Panc1 (cell line): ENCODE results near the gene PMAIP1. TPM values are rescaled to one million over a fixed set of nuclear protein-coding genes. Genes with fewer than 3 reads are reported as not detected.

Experiments used
- ATAC-seq: fragments of 200-7000 bp; cut with Tn5 transposase; 2 replicates; pipeline ENCODE4 v1.9.1; 2020; ENCODE audit warnings: mild to moderate bottlenecking, moderate library complexity
- BruUV-seq: library from RNA; stranded (reverse); fragments of 400-500 nt; replicated peaks from 2 replicates; lab custom pipeline; 2021; lab: Mats Ljungman, UMichigan
- CTCF ChIA-PET: fragments of 300-600 bp; sonication (Branson Sonifier 250); formaldehyde crosslinking; loops from one replicate; lab custom pipeline; 2022; ENCODE audit warnings: antibody characterized with exemption; lab: Charles Lee
- POLR2A ChIA-PET: fragments of 300-600 bp; sonication (Branson Sonifier 250); formaldehyde crosslinking; loops from one replicate; lab custom pipeline; 2022; ENCODE audit warnings: antibody characterized with exemption; lab: Charles Lee
- DNase-seq: peaks from one replicate; pipeline ENCODE4 v3.0.0-alpha.2; 2010; ENCODE audit warnings: low read depth, low spot score
- H3K27ac ChIP-seq: 2 replicates; pipeline ENCODE4 v1.5.1; 2011; ENCODE audit warnings: mild to moderate bottlenecking, low read length, inconsistent platforms
- H3K27me3 ChIP-seq: fragments of 200-500 bp; sonication (Bioruptor generic); 2 replicates; pipeline ENCODE4 v1.6.0; 2014; ENCODE audit warnings: low read length, inconsistent platforms; ENCODE audit not compliant: control insufficient read depth, insufficient read depth
- H3K36me3 ChIP-seq: fragments of 200-500 bp; sonication (Bioruptor generic); 2 replicates; pipeline ENCODE4 v1.5.1; 2014; ENCODE audit warnings: inconsistent platforms, mild to moderate bottlenecking, low read length, moderate library complexity; ENCODE audit not compliant: control insufficient read depth, insufficient read depth
- H3K4me1 ChIP-seq: 2 replicates; pipeline ENCODE4 v1.5.1; 2011; ENCODE audit warnings: inconsistent platforms, mild to moderate bottlenecking, low read length, moderate library complexity; ENCODE audit not compliant: control insufficient read depth, insufficient read depth
- H3K4me3 ChIP-seq, 2 experiments: 2 replicates each; pipeline ENCODE4 v1.5.1; 2011 to 2012; ENCODE audit warnings: low read depth in 2 of 2, low read length in 2 of 2, mild to moderate bottlenecking in 2 of 2, inconsistent platforms in 1 of 2, moderate library complexity in 1 of 2
- H3K9me3 ChIP-seq: fragments of 200-500 bp; sonication (Bioruptor generic); 2 replicates; pipeline ENCODE4 v1.5.1; 2014; ENCODE audit warnings: low read depth, mild to moderate bottlenecking, inconsistent platforms, low read length, moderate library complexity; ENCODE audit not compliant: control insufficient read depth, insufficient read depth
- POLR2AphosphoS5 ChIP-seq: IDR thresholded peaks from 2 replicates; pipeline ENCODE4 v1.6.1; 2012; ENCODE audit warnings: mild to moderate bottlenecking, low read depth, low read length, moderate library complexity
- SIN3A ChIP-seq: IDR thresholded peaks from 2 replicates; pipeline ENCODE4 v1.6.1; 2012; ENCODE audit warnings: low read depth, mild to moderate bottlenecking, low read length, moderate library complexity, borderline replicate concordance; ENCODE audit not compliant: insufficient read depth
- TCF7L2 ChIP-seq: IDR thresholded peaks from 2 replicates; pipeline ENCODE4 v1.6.1; 2011; ENCODE audit warnings: mild to moderate bottlenecking, low read depth, low read length, inconsistent platforms
- in situ Hi-C: cut with HindIII; loops from 2 replicates; pipeline ENCODE4 v1.10.0; 2016; ENCODE audit warnings: low sequenced_read_pairs, low pct_unique_long_range_greater_than_20kb
- intact Hi-C: fragments of 100-400 bp; cut with micrococcal nuclease; formaldehyde crosslinking; loops from one replicate; pipeline ENCODE4 v1.10.0; 2022; ENCODE audit not compliant: unreplicated experiment
- total RNA-seq: library from RNA; stranded (reverse); gene quantifications from one replicate; pipeline ENCODE4 v1.2.1, GENCODE V29; 2021; ENCODE audit not compliant: unreplicated experiment
- TF ChIP-seq, protein P1 (sequence below), 2 experiments: IDR thresholded peaks; 2 replicates each; pipeline ENCODE4 v1.6.1; 2011 to 2012; ENCODE audit warnings: low read depth in 2 of 2, control low read depth in 1 of 2, low read length in 1 of 2, mild to moderate bottlenecking in 1 of 2, moderate library complexity in 1 of 2; ENCODE audit not compliant: insufficient read depth in 1 of 2
- TF ChIP-seq, protein P2 (sequence below): fragments of 450-650 bp; IDR thresholded peaks from 2 replicates; pipeline ENCODE4 v1.5.1; 2017; ENCODE audit warnings: mild to moderate bottlenecking

The PMAIP1 gene
- total RNA-seq, 1 experiment from 2014 or later, result 7.7 TPM

DNA sequence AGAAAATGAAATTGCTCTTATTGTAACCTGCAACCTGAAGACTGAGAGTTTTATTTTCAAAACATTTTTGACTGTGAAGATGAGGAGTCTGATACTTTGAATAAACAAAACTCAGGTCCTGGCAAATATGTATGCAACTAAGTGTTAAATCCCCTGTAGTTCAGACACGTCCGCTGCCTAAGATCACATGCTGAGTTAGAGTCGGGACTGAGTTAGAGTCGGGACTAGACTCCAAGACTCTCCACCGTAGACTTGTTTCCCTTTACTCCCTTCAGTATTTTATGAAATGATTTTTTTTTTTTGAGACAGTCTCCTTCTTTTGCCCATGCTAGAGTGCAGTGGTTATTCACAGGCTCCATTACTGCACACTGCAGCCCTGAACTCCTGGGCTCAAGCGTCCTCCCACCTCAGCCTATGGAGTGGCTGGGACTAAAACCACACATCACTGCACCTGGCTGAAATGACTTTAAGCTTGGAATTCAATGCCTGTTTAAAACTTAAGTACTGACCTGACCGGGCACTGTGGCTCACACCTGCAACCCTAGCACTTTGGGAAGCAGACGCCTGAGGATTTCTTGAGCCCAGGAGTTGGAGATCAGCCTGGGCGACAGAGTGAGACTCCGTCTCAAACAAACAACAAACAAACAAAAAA, 28.0 kb upstream of the PMAIP1 start:
- TF ChIP-seq POLR2AphosphoS5, result no peak
- TF ChIP-seq TCF7L2, result no peak
- TF ChIP-seq, protein P1, sequence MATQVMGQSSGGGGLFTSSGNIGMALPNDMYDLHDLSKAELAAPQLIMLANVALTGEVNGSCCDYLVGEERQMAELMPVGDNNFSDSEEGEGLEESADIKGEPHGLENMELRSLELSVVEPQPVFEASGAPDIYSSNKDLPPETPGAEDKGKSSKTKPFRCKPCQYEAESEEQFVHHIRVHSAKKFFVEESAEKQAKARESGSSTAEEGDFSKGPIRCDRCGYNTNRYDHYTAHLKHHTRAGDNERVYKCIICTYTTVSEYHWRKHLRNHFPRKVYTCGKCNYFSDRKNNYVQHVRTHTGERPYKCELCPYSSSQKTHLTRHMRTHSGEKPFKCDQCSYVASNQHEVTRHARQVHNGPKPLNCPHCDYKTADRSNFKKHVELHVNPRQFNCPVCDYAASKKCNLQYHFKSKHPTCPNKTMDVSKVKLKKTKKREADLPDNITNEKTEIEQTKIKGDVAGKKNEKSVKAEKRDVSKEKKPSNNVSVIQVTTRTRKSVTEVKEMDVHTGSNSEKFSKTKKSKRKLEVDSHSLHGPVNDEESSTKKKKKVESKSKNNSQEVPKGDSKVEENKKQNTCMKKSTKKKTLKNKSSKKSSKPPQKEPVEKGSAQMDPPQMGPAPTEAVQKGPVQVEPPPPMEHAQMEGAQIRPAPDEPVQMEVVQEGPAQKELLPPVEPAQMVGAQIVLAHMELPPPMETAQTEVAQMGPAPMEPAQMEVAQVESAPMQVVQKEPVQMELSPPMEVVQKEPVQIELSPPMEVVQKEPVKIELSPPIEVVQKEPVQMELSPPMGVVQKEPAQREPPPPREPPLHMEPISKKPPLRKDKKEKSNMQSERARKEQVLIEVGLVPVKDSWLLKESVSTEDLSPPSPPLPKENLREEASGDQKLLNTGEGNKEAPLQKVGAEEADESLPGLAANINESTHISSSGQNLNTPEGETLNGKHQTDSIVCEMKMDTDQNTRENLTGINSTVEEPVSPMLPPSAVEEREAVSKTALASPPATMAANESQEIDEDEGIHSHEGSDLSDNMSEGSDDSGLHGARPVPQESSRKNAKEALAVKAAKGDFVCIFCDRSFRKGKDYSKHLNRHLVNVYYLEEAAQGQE (IDR thresholded peaks at IDR 0.05; ENCODE audit: insufficient read depth in 1 of 2, low read depth in 2 of 2, low read length in 1 of 2), result no peak
- TF ChIP-seq, protein P2, sequence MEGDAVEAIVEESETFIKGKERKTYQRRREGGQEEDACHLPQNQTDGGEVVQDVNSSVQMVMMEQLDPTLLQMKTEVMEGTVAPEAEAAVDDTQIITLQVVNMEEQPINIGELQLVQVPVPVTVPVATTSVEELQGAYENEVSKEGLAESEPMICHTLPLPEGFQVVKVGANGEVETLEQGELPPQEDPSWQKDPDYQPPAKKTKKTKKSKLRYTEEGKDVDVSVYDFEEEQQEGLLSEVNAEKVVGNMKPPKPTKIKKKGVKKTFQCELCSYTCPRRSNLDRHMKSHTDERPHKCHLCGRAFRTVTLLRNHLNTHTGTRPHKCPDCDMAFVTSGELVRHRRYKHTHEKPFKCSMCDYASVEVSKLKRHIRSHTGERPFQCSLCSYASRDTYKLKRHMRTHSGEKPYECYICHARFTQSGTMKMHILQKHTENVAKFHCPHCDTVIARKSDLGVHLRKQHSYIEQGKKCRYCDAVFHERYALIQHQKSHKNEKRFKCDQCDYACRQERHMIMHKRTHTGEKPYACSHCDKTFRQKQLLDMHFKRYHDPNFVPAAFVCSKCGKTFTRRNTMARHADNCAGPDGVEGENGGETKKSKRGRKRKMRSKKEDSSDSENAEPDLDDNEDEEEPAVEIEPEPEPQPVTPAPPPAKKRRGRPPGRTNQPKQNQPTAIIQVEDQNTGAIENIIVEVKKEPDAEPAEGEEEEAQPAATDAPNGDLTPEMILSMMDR, result no peak
- TF ChIP-seq SIN3A, result no peak
- CTCF ChIA-PET, result no interaction called here
- no peaks in the 10 kb centered on the region for H3K36me3 ChIP-seq
- H3K4me3 ChIP-seq, result no peak overlapping the region
- H3K4me1 ChIP-seq, result no peaks in the 10 kb centered on the region
- no peaks in the 10 kb centered on the region for H3K27me3 ChIP-seq
- no peak for ATAC-seq
- in situ Hi-C loops, result no loop called here
- POLR2A ChIA-PET, result no interaction called here
- intact Hi-C loops, result no loop called here
- H3K9me3 ChIP-seq, result no peaks in the 10 kb centered on the region
- no peak for DNase-seq
- BruUV-seq, result no TSS peak
- H3K27ac ChIP-seq, result no peak overlapping the region

DNA sequence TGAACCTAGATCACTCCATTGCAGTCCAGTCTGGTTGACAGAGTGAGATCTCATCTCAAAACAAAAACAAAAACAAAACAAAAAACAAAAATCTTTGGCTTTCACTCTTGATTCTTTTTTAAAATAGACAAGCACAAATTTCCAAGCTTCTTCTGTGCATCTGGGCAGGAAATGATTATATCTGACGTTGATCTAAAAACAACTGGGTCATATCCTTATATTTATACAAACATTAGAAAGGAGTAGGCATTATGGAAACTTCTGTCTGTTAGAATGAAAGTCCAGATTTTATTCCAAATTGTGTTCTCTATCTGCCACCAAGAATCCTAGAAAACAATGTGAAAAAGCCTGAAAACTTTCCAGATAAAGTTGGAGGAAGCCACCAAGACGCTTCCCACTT, 26.2 kb upstream of the PMAIP1 start:
- CTCF ChIA-PET, result no interaction called here
- DNase-seq, result no peak
- Histone ChIP-seq H3K27ac (no peak overlapping the region), H3K4me3 (no peak overlapping the region), H3K9me3 (no peaks in the 10 kb centered on the region), H3K36me3 (no peaks in the 10 kb centered on the region), H3K4me1 (no peaks in the 10 kb centered on the region), H3K27me3 (no peaks in the 10 kb centered on the region)
- ATAC-seq, result no peak
- BruUV-seq, result no TSS peak
- POLR2A ChIA-PET, result no interaction called here
- in situ Hi-C loops (no loop called here), intact Hi-C loops (no loop called here)
- TF ChIP-seq POLR2AphosphoS5 (no peak), TCF7L2 (no peak), SIN3A (no peak)
- TF ChIP-seq, protein P2, result no peak
- TF ChIP-seq, protein P1 (IDR thresholded peaks at IDR 0.05; ENCODE audit: insufficient read depth in 1 of 2, low read depth in 2 of 2, low read length in 1 of 2), result no peak
